ENCODE measurements around the gene POTEM.
"Not testable (repeated sequence)": the region's sequence is repeated elsewhere in the genome, so short reads cannot be mapped to it uniquely, and the experiment has no call there.

The POTEM gene

DNA sequence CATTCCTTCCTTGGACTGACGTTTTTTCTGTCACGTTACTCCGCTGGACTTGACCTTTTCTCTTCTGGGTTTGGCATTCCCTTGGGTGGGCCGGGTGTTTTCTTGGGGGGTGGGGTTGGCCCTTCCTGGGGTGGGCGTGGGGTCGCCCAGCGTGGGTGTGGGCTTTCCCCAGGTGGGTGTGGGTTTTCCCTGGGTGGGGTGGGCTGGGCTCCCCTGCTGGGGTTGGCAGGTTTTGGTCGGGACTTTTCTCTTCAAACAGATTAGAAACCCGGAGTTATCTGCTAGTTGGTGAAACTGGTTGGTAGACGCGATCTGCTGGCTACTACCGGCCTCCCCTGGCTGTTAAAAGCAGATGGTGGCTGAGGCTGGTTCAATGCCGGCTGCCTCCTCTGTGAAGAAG lies at the start of gene POTEM:
TSS of gene POTEM (plus strand) at position 301 of the 400 bp plus-strand sequence. CDS start at position 353, 52 bp downstream.
- DNase-seq: not testable (repeated sequence)

DNA sequence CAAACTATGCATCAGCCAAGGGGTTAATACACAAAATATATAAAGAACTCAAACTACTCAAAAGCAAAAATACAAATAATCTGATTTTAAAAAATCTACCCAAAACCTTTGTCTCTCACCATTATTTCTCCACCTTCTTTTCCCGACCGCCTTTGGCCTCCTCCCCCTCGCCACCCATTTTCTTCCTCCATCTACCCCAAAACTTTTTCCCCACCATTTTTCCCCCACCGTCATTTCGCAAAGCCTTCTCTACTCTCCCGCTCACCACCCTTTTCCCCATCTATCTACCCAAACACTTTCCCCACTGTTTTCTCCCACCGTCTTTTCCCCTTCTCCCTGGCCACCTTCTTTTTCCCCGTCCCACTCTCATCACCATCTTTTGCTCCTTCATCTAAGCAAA lies 48.9 kb upstream of the POTEM start:
- DNase-seq: not testable (repeated sequence)

DNA sequence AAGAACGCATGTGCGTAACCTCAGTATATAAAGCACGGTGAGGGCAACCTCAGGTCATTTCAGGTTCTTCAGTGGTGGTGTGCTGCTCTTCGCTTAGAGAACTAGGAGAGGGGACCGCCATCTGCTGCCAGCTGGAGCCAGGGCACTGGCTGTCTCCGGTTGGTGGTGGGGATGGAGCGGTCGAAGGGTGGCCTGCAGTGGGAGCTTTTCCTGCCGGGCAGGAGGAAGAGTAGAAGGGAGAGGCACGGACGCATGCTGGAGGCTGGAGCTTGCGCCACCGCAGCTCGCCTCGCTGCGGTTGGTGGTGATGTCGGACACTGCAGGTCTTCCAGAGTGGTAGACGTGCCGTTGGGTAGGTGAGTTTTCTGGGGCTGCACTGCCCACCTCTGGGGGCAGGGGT lies 47.2 kb upstream of the POTEM start:
- DNase-seq: not testable (repeated sequence)

DNA sequence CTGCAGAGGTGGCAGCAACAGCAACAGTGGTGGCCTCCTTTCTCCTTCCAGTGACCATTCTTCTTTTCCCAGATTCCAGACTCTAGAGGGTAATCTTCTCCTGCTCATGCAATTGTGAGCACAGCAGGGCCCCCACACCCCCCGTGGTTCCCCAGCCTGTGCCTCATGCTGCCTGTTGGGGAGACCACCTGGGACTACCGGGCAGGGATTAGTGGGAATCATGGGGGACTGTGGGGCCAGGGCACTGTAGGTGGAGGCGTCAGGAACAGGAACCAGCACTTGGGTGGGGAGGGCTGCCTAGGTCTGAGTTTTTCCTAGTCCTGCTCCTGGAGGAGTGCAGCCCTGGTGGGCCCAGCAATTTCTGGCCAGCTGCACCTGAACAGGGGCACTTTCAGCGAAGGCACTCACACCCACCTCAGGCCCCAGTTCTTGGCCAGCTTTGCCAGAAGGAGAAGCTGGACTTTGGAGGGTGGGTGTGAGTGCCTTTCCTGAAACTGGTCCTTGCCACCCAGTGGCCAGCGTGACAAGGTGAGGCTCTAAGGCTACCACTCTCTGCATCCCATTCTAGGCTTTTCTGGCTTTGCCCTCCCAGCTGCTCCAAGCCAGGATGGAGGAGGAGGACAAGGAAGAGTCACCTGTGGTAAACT lies 46.1 kb upstream of the POTEM start:
- not testable (repeated sequence) for DNase-seq

DNA sequence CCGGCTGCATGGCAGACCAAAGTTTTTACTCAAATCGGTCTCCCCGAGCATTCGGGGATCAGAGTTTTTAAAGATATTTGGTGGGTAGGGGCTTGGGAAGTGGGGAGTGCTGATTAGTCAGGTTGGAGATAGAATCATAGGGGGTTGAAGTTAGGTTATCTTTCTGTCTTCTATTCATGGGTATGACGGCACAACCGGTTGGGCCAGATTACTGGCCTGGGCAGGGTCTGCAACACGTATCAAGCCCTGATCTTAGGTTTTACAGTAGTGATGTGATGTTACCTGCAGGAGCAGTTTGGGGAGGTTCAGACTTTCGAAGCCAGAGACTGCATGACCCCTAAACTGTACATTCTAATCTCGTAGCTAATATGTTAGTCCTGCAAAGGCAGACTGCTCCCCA lies 30.4 kb upstream of the POTEM start:
- not testable (repeated sequence) for DNase-seq

DNA sequence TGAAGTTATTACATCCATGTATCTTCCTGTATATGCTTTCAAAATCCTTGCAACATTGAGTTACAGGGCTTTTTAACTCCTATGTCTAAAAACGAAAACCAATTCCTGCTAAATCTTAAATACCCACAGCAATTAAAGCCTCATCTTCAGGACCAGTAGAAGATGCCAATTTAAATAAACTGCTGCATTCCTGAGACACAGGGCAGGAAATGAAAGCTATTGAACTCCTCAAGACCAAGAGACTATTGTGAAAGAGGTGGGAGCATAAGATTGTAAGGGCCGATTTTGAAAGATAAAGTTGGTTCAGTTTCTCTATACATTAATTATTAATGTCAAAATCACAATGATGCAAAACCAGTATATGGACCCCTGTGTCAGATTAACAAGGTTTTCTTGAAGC lies 28.5 kb upstream of the POTEM start:
- not testable (repeated sequence) for DNase-seq

DNA sequence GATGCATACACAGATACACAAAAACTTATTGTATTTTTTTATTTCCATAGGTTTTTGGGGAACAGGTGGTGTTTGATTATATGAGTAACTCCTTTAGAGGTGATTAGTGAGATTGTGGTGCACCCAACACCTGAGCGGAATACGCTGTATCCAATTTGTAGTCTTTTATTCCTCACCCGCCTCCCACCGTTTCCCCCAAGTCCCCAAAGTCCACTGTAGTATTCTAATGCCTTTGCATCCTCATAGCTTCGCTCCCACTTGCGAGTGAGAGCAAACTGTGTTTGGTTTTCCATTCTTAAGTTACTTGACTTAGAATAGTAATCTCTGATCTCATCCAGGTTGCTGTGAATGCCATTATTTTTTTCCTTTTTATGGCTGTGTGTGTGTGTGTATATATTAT lies 17.3 kb upstream of the POTEM start:
- not testable (repeated sequence) for DNase-seq

DNA sequence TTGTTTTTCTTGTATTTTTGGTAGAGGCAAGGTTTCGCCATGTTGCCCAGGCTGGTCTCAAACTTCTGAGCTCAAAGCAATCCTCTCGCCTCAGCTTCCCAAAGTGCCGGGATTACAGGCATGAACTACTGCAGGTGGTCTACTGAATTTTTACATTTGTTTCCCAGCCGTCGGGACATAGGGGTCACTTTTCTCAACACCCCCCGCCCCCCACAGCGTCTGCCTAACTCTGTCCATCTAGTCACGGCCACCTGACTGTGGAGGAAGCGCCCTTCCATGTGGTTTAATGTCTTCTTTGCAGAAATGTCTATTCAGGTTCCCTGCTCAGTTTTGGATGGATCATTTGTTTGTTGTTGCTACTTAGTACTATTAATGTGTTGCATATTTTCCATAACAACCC lies 14.1 kb upstream of the POTEM start:
- DNase-seq: not testable (repeated sequence)

DNA sequence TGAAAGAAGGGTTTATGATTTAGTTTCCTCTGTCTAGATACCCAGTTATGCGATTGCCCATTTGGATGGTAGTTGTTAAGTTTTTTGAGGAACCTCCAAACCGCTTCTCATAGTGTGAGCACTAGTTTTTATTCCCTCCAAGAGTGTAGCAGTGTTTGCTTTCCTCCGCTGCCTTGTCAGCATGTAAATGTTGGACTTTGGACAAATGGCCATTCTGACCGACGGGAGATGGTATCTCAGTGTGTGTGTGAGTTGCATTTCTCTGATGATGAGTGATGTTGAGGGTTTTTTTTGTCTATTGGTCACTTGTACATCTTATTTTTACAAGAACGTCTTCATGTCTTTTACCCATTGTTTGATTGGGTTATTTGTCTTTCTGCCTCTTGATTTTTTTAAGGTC lies 11.4 kb upstream of the POTEM start:
- not testable (repeated sequence) for DNase-seq

DNA sequence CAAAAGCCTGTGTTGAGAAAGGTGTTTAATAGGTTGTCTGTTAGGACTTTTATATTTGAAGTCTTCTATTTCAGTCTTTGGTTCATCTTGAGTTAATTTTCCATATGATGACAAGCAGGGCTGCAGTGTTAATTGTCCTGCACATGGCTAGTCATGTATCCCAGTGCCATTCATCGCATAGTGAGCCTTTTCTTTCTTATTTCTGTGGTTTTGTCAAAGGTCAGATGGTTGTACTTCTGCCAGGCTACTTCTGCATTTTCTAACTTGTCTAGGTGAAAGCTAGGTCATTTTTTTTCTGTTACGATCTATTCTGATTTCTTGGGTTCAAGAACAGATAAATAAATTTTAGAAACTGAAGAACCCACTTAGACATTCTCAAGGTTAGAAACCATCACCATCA lies 5.7 kb upstream of the POTEM start:
- DNase-seq: not testable (repeated sequence)

DNA sequence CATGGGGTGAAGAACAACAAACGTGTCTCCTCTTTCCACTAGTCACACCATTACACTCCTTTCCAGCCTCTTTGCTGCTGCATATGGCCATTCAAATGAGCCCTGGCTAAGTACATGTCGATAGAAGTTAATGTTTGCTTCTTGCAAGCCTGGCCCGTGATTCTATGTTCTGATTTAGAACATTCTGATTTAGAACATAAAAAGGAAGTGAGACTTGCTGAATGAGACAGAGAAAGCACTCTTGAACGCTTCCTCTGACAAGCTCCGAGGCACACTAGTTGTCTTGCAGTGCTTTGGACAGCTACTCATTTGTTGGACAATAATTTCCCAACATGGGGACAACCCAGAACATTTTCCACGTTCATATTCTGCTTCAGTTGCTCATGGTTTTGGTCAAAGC lies 5.1 kb upstream of the POTEM start:
- DNase-seq: not testable (repeated sequence)

DNA sequence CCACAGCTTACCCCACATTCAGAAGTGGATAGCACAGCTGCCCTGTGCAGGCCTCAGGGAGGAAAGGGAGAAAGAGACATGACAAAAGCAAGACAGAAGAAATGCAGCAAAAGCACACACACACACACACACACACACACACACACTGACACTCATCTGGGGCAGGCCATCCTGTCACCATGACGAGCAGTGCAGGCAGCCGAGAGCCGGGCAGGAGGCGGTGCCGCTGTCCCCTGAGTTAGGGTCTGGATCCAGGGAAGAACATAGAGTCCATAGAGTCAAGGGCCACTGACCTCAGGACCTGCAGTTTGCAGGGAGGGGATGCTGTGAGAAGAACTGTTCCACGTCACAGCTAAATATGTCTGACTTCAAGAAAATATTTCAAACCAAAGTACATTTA lies 4.0 kb upstream of the POTEM start:
- not testable (repeated sequence) for DNase-seq

DNA sequence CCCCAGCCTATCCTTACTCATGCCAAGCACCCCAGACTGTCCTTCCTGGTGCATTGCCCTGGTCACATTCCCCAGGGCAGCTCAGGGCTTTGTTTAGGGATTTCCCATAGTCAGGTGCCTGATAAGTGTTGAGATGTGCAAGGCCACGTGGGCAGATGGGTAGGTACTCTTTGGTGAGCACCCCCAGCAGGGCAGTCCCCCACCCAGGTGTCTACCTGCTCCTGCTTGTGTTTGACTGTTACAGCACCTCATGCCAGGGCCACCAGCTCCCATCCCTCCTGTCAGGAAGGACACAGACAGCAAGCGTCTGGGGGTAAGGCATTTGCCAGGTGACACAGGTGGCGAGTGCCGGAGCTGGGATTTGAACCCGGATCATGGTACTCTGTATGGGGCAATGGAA lies 2.4 kb upstream of the POTEM start:
- not testable (repeated sequence) for DNase-seq

DNA sequence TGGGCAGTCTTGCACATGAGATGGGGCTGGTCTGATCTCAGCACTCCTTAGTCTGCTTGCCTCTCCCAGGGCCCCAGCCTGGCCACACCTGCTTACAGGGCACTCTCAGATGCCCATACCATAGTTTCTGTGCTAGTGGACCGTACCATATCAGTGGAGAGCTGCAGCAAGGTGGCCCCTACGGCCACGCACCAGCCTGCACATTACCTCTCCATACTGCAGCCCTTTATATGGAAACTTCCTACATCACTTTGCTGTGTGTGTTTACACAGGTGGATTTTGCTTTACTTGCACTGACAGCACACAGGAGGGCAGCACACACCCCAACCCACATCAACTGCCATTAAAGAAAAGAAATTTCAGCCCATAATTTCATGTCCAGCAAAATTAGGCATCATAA lies 35.3 kb downstream of the POTEM start:
- DNase-seq: not testable (repeated sequence)

DNA sequence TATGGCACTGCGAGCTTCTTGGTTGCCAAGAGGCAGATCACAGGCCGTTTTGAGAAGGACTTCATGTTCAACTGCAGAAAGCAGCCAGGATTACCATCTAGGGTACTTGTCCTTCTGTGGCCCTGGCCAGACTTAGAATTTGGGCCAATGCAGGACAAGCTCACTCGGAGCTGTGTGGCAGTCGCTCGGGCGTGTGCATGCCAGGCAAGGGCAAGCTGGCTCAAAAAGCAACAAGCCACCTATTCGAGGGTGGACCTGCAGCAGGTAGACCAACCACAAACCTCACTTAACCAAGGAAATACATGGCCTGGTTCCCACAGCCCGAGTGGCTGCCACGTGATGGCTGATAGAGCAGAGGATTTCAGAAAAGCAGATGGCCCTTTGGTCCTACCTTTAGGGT lies 39.3 kb downstream of the POTEM start:
- DNase-seq: not testable (repeated sequence)

DNA sequence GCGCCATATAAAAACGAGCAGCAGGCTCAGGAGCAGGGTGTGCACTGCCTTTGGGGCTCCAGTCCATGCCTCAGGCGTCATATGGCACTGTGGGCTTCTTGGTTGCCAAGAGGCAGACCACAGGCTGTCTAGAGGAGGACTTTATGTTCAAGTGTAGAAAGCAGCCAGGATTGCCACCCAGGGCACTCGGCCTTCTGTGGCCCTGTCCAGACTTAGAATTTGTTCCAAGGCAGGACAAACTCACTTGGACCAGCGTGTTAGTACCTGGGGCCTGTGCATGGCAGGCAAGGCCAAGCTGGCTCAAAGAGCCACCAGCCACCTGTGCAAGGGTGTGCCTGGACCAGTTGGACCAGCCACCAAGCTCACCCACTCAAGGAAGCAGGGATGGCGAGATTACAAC lies 40.4 kb downstream of the POTEM start:
- not testable (repeated sequence) for DNase-seq

DNA sequence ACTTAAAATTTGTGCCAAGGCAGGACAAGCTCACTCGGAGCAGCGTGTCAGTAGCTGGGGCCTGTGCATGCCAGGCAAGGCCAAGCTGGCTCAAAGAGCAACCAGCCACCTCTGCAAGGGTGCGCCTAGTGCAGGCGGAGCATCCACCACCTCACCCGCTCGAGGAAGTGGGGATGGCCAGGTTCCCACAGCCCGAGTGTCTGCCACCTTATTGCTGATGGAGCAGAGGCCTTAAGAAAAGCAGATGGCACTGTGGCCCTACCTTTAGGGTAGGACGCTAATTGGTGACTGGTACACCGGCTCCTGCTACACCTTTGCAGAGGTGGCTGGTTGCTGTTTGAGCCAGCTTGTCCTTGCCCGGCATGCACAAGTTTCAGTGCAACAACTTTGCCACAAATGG lies 43.8 kb downstream of the POTEM start:
- DNase-seq: not testable (repeated sequence)

DNA sequence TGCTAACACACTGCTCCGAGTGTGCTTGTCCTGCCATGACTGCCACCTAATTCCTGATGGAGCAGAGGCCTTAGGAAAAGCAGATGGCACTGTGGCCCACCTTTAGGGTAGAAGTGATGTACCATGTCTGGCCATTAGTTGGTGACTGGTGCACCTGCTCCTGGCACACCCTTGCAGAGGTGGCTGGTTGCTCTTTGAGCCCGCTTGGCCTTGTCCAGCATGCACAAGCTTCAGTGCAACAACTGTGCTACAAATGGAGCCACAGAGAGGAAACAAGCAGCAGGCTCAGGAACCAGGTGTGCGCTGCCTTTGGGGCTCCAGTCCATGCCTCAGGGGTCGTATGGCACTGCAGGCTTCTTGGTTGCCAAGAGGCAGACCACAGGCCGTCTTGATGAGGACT lies 44.5 kb downstream of the POTEM start:
- not testable (repeated sequence) for DNase-seq

DNA sequence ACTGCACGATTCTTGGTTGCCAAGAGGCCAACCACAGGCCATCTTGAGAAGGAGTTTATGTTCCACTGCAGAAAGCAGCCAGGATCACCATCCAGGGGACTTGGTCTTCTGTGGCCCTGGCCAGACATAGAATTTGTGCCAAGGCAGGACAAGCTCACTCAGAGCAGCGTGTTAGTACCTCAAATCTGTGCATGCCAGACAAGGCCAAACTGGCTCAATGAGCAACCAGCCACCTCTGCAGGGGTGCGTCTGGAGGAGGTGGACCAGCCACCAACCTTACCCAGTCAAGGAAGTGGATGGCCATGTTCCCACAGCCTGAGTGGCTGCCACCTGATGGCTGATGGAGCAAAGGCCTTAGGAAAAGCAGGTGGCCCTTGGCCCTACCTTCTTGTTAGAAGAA lies 48.0 kb downstream of the POTEM start:
- DNase-seq: not testable (repeated sequence)

DNA sequence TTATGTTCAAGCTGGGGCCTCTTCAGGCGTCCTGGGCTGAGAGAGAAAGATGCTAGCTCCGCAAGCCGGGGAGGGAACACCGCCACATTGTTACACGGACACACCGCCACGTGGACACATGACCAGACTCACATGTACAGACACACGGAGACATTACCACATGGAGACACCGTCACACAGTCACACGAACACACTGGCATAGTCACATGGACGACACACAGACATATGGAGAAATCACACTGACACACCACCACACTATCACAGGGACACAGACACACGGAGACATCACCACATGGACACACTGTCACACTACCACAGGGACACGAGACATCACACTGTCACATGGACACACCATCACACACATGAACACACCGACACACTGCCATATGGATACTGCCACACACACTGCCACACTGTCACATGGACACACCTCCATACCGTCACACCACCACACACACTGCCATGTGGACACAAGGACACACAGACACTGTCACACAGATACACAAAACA lies 57.9 kb downstream of the POTEM start:
- not testable (repeated sequence) for DNase-seq

DNA sequence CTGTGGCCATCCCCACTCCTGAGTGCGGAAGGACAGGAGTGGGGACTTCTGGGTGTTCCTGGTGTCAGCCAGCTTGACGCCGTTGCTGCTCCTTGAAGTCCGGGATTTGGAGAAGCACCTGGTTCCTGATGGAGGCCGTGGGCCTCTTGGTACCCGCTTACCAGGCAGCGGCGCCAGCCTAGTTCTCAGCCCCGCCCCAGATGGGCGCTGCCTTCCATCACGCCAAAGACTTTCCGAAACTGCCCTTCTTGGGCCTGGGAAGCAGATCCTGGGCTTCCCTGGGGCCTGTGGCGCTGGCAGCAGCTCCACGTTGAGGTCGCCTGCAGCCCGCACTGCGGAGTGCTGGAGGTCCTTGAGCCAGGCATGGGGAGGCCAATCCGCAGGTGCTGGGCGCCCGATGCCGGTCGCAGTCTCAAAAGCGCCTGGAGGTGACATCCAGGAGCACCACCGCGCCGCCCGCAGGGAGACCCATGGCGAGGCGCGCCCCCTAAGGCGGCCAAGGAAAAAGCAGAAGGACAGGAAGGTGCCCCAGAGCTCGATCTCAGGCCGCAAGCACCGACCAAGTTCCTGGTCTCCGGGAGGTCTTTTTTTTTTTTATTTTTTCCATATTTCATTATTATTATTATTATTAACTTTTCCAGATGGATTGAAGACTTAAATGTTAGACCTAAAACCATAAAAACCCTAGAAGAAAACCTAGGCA lies 59.6 kb downstream of the POTEM start:
- DNase-seq: not testable (repeated sequence)

DNA sequence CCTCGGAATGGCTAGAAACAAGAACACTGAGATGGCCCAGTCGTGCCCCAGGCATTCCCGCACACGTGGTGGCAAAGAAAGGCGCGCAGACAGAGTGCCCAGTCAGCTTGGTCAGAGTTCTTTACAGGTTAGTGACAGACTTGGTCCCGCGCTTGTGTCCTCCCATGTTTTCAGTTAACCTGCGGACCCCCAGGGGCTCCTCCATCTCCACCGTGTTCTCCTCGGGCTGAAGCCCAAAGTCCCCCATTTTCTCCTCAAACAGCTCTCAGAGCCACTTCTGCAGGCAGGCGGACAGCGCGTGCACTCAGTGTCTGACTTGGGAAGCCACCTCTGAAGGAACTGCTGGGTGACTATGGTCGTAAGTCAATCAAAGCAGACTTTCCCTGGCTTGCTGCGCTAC lies 60.7 kb downstream of the POTEM start:
- DNase-seq: not testable (repeated sequence)

DNA sequence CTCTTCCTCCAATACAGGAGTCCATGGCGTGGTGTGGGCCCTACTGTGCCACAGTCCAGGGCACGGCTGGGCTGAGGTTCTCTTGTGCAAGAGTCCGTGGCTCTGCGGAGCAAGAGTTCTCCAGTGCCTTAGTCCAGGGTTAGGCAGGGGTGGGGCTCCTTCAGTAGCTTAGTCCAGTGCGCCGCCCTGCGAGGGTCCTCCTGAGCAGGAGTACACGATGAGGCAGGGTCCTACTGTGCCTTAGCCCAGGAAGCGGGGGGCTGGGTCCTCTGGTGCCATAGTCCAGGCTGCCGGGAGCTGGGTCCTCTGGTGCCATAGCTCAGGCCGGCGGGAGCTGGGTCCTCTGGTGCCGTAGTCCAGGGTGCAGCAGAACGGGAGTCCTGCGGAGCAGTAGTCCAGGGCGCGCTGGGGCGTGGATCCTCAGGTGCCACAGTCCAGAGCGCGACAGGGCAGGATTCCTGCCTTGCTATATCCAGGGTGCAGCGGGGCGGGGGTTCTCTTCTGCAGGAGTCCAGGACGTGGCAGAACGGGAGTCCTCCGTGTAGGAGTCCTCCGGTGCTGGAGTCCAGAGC lies 69.7 kb downstream of the POTEM start:
- DNase-seq: not testable (repeated sequence)
